GM19438 (cell line): Measurements from ENCODE around the gene PYGO2.

ENCODE experiments used
- ATAC-seq: cut with Tn5 transposase; IDR thresholded peaks from one replicate; pipeline ENCODE4 v1.9.1; 2021; ENCODE audit warnings: low read depth; ENCODE audit not compliant: unreplicated experiment

PYGO2 gene

DNA sequence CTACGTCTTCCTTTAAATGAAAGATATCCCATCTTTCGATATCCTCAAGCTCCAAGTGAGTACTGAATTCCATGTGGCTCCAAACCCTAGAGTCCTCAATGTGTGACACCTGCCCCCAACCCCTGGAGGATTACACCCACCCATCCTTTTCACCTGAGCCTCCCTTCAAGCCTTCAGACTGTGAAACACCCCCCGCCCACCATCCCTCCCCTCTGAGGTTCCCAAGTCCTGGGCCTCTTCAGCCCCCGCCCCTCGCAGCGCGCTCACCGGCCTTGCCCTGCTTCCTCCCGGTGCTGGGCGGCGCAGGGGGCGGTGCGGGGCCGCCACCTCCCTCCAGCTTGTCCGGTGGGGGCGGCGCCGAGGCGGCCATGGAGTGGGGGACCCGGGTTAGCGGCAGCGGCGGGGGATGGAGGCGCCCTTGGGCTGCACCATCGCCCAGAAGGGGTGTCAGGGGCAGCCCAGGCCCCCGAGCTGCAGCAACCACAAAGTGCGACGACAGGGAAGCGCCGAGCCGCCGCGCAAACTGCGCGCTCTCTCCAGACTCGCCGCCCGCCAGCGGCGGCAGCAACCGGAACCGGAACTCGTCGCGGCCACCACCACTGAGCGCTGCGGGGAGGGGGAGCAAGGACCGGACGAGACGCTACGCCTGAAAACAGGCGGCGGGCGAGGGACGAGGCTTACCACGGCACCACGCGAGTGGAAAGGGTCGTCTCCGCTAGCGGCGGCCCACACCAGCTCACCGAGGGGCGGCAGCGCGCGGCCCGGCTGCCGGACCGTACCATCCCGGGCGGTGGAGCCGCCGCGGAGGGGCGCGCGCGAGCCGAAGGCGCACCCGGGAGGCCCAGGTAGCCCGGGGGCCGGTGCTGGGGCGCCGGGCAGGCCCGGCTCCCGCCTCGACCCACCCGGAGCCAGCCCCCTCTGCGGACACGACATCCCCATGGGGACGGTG, at the start of gene PYGO2:
Gene PYGO2 (minus strand): TSS at position 576 of the 949 bp plus-strand sequence. CDS start 206 bp downstream, at position 370.
- ATAC-seq: peak; percentile 72

GRCh38 chr1:155011004-155011416, 49.4 kb upstream of the PYGO2 start:
- no peak for ATAC-seq

DNA sequence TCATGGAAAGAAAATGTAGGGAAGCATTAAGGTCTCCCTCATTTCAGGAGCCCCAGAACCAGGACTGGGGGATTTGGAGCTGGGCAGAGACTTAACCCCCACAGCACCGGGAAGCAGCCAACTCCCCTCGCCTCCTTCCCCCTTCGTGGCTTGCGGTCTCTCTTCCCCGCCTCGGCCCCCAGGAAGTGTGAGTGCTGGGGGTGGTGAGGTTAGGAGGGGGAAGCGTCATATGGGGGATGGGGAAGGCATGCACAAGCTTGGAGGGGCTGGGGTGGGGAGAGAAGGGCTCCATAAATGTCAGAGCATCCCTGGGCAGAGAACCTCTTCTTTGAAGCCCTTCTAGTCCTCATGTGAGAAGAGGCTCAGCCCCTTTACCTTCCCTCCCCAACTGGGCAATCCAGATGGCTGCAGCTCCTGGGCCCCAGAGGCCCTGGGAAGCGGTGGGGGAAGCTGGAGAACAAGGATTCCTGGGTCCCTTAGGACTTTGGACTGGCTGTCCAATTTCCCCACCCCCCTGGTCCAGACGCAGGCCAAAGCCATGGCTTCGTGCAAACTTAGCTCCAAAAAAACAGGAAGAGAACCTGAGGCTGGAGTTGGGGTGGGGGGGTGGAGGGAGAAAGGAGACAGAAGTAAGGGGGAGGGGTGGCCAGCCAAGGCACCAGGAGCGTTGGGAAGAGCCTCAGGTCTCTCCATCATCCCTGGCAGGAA, 48.8 kb upstream of the PYGO2 start:
- ATAC-seq: no peak

DNA sequence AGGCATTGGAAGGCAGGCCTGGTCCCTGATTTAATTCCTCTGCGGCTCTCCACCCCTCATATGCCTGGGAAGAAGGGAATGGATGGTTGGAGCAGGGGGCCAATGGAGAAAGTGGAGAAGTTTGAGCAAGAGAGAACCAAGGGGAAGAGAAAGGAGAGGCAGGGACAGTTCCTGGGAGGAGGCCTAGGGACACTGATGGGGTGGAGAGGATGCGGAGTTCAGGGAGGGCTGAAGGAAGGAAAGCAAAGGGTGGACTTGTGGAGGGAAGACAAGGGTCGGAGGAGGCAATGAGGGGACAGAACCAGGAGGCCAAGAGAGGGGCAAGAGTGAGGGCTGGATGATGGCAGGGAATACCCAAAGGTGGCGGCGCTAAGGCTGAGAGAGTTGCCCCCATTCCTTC, 48.2 kb upstream of the PYGO2 start:
- no peak for ATAC-seq

GRCh38 chr1:155009221-155009711, 47.7 kb upstream of the PYGO2 start:
- no peak for ATAC-seq

DNA sequence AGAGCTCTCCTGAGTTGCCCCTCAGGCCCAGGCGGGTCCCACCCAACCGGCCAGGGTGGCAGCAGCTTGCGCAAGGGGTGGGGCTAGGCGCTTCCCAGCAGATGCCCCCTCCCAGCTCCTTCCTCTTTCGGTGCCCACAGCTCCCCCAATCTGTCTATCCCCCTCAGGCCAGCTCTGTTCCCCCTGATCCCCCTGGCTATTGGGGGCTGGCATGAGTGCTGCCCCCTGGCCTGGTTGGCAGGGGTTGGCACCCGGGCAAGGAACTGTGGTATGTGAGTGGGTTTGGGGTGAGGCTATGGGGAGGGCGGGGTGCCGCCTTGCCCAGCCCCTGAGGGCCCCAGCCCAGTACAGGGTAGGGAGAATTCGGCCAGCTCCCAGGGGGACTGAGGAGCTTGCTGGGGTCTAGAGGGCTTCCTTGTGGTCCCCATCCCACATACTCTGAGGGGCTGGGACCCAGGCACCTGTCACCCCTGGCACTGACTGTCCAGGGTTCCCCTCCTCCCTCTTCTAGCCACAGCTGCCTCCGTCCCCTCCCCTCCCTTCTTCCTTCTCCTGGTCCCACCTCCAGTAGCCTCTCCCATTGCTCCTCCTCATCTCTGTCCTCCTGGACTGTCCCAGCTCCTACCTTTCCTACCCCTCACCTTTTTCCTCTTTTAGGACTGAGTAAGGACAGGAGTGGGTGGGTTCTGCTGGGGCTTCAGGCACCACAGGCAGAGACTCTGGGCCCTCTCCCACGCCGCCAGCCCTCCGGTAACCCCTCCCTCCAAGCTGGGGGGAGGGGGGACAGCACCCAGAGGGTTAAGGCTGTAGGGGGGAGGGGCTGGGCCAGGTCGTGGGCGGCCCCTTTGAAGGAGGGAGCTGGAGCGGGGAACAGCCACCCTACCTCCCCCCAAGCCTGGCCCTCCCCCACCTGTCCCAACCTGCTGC, 46.7 kb upstream of the PYGO2 start:
- no peak for ATAC-seq

GRCh38 chr1:155007251-155007828, 45.8 kb upstream of the PYGO2 start:
- no peak for ATAC-seq

DNA sequence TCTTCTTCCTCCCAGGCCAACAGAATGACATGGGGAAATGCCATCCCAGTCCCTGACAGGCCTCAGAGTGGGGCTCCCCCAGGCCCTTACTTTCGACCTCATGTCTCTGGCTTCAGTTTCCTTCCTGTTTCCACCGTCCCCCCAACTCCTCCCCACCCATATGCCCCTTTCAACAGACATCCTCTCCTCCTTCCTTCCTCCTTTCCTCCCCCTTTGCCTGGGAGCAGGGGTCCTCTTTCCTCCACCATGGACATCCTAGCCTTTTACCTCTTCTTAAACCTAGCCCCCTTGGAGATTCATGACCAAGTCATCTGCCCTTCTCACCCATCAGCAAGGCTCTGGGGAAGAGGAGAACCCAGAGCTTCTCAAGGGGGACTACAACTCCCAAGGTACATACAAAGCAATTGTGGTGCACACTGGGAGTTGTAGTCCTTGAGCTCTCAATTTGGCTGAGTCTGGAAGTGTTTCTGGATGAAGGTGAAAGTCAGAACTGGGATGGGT, 45.1 kb upstream of the PYGO2 start:
- no peak for ATAC-seq

DNA sequence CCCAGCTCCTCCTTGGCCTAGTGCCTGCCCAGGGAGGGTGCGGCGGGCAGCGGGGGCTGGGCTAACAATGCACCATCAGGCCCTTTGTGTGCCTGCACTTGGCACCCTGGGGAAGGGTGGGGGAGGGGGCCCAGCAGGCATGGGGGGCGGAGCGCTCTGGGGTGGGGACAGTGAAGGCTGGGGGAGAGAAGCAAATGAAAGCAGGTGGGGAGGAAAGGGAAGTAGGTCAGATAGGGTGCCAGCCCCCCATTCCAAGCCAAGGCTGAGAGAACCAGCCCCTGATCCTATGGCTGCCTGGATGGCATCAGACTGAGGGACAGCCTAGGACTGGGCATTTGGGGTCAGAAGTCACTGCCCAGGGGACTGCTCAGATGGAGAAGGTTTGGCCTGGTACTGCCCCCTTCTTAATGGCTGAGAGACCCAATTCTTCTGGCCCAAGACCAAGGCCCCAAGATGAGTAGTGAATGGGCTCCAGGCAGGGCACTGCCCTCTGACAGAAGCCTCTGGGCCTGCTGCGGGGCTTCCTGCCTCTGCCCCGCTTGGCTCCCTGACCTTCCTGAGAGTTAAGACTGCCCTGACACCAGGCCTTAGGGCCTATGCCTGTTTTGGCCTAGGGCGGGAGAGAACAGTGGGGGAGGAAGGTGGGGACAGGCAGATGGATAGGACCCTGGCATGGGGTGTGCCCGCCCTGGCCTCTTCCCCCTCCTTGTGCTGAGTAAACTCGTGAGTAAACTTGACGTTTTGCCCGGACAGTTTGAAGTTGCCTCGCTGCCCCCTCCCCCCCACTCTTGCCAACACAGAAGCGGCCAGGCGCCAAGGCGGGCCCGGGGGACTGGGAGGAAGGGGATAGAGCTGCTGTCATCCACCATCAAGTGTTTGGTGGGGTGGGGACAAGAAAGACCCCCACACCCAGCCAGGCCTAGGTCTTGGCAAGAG, 43.8 kb upstream of the PYGO2 start:
- ATAC-seq: no peak

- ATAC-seq: no peak
These were observed 42.9 kb upstream of the PYGO2 start for GRCh38 chr1:155004352-155005075.

DNA sequence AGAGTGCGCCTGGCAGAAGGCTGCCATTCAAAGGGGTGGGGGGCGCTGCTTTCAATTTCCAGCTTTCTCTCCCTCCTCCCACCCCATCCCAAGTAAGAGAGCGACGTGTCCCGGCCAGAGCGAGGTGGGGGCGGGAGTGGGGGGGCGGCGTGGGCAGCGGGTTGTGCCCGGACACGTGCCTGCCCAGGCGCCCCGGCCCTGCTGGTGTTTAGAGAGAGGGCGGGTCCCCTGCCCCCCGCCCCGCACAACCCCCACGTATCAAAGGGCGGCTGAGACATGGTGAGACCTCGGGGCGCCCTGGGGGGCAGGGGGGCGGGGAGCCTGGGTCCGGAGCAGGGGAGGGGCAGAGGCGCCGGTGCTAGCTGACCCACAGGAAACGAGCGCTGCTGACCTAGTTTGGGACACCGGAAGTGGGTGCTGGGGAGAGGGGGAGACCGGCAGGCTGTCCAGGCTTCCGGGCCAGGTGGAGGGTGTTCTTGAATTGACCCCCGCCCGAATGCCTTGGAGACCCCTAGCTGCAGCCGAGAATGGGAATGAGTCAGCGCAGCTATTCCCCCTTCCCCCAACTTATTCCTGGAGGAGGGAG, 42.3 kb upstream of the PYGO2 start:
- ATAC-seq: no peak

DNA sequence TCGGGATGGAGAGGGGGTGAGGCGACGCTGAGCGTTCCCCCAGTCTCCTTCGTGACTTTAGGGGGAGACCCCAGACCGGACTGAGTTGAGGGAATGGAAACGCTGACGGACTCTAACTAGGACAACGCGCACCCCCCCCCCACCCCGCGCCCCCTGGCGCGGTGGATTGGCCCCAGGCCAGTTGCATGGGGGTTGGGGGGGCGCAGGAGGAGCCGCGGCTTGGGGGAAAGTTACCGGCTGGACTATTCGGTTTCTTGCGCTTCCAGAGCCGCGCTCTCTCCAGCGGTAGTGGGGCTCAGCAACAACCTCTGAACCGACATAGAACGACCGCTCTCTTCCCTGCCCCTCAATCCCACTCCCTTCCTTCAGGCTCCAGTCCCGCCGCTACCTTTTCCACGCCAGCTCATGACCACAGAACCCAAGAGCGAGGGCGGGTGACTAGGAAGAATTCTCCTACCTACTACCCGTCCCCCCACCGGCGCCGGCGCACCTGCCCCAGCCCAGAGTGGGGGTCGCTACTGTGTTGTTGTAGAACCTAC, 41.7 kb upstream of the PYGO2 start:
- no peak for ATAC-seq

DNA sequence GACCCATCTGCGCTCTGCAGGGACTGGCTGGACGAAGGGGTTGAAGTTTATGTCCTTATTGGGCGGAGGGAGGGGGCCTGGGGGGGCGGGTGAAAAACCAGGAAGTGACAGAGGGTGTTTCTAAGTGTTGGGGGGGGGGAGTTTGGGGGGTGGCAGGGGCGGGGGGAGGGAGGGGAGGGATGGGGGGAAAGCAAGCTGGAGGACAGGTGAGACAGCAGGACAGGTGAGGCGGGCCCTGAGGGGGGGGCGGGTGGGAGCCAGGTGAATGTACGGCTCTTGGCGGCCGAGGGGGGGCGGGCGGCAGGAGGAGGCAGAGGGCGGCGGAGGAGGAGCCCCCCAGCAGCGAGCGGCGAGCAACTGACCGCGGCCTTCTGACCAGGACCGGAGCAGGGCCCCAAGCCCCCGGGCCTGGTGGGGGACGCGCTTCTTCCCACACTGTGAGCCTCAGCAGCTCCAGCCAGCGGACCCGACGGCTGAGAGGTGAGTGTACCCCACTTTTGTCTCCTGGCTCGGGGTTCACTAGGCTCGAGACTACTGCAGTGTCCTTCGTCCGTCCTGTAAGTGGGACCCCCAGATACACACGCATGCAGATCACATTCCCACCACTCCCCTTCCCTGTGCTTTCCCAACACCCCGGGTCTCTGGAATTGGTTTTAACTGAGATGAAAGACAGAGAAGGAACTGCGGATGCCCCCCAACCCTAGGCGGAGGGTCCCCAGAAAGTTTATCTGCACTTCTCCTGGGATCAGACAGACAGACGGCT, 41.1 kb upstream of the PYGO2 start, which contains the start of gene ZBTB7B:
Gene ZBTB7B (plus strand): TSS at position 339 of the 763 bp plus-strand sequence. CDS start 11,859 bp downstream, outside the sequence.
- ATAC-seq: no peak

- ATAC-seq: peak; percentile 31
These were observed 40.3 kb upstream of the PYGO2 start for GRCh38 chr1:155001675-155002463.

DNA sequence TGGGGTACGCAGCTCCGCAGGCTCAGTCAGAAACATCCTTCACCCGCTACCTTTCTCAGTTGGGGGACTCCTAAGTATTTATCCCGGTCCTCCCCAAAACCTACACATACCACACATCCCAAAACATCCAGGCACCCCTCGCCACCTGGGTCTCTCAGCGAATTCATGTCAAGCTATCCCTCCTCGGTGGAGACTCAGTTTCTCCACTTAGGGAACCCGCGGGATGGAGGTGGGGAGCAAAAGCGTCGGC, 39.8 kb upstream of the PYGO2 start:
- ATAC-seq: no peak

- ATAC-seq: no peak
These were observed 39.3 kb upstream of the PYGO2 start for GRCh38 chr1:155000726-155001424.
